KOPT-K1 (cell line): ENCODE results near the gene C12orf43.

ENCODE experiments used
- H3K27ac ChIP-seq: fragments of 200-600 bp; sonication (generic); 2 replicates; pipeline ENCODE4 v1.5.1; 2016; ENCODE audit warnings: antibody characterized with exemption, mild to moderate bottlenecking, low read depth, low read length; ENCODE audit not compliant: poor library complexity, severe bottlenecking
- H3K36me3 ChIP-seq: fragments of 200-600 bp; sonication (generic); 2 replicates; pipeline ENCODE4 v1.5.1; 2017; ENCODE audit warnings: antibody characterized with exemption, mild to moderate bottlenecking, low read length, moderate library complexity; ENCODE audit not compliant: insufficient read depth
- H3K9me3 ChIP-seq: fragments of 200-600 bp; sonication (generic); 2 replicates; pipeline ENCODE4 v1.5.1; 2017; ENCODE audit warnings: antibody characterized with exemption, low read length, mild to moderate bottlenecking; ENCODE audit not compliant: insufficient read depth, poor library complexity, severe bottlenecking

Gene C12orf43

GRCh38 chr12:120959111-120959878 lies 57.0 kb downstream of the C12orf43 start:
- no peaks in the 10 kb centered on the region for H3K36me3 ChIP-seq
- H3K9me3 ChIP-seq = no peaks in the 10 kb centered on the region
- peak overlapping the region; percentile 96 for H3K27ac ChIP-seq

GRCh38 chr12:120956579-120957300 lies 59.5 kb downstream of the C12orf43 start:
- Histone ChIP-seq H3K27ac (peak overlapping the region; percentile 54), H3K9me3 (no peaks in the 10 kb centered on the region), H3K36me3 (no peaks in the 10 kb centered on the region)

- Histone ChIP-seq H3K36me3 (no peaks in the 10 kb centered on the region), H3K9me3 (peaks cover 6% of the 10 kb centered on the region), H3K27ac (no peak overlapping the region)
Measured at GRCh38 chr12:120955232-120955631, 61.1 kb downstream of the C12orf43 start.

GRCh38 chr12:120950807-120951206 lies 65.5 kb downstream of the C12orf43 start:
- Histone ChIP-seq H3K9me3 (peaks cover 6% of the 10 kb centered on the region), H3K36me3 (no peaks in the 10 kb centered on the region), H3K27ac (no peak overlapping the region)
